Neuronal stem cell (in vitro differentiated cells): ENCODE measurements around the gene MEIS2.

Source experiments
- DNase-seq: peaks from one replicate; pipeline ENCODE4 v3.0.0-alpha.2; 2013; ENCODE audit warnings: low spot score
- H2AFZ ChIP-seq: one replicate; pipeline ENCODE4 v1.6.1; 2013; ENCODE audit warnings: mild to moderate bottlenecking, low read length, inconsistent platforms
- H2AK5ac ChIP-seq: 2 replicates; pipeline ENCODE4 v1.6.1; 2013; ENCODE audit warnings: low read depth, mild to moderate bottlenecking, inconsistent platforms, low read length, moderate library complexity, mixed read lengths
- H2BK120ac ChIP-seq: 2 replicates; pipeline ENCODE4 v1.6.1; 2013; ENCODE audit warnings: low read depth, mild to moderate bottlenecking, inconsistent platforms, low read length, moderate library complexity, mixed read lengths
- H2BK12ac ChIP-seq: one replicate; pipeline ENCODE4 v1.6.1; 2013; ENCODE audit warnings: low read length, inconsistent platforms
- H2BK15ac ChIP-seq: 2 replicates; pipeline ENCODE4 v1.6.1; 2013; ENCODE audit warnings: mild to moderate bottlenecking, low read length, inconsistent platforms, mixed read lengths
- H2BK5ac ChIP-seq: one replicate; pipeline ENCODE4 v1.6.1; 2013; ENCODE audit warnings: inconsistent platforms, mild to moderate bottlenecking, low read length, moderate library complexity
- H3K14ac ChIP-seq: one replicate; pipeline ENCODE4 v1.6.1; 2013; ENCODE audit warnings: low read length, inconsistent platforms
- H3K18ac ChIP-seq: 2 replicates; pipeline ENCODE4 v1.6.1; 2013; ENCODE audit warnings: low read length, inconsistent platforms
- H3K23ac ChIP-seq: 2 replicates; pipeline ENCODE4 v1.6.1; 2013; ENCODE audit warnings: low read depth, mild to moderate bottlenecking, mixed read lengths, low read length, inconsistent platforms; ENCODE audit not compliant: poor library complexity
- H3K27ac ChIP-seq: replicated peaks from 3 replicates; pipeline ENCODE4 v1.5.1; 2013; ENCODE audit warnings: low read length, inconsistent platforms
- H3K27me3 ChIP-seq, 3 experiments: 2 replicates each; pipeline ENCODE4 v1.6.1; 2013; ENCODE audit warnings: low read length in 3 of 3, mild to moderate bottlenecking in 2 of 3, inconsistent platforms in 1 of 3, low read depth in 1 of 3, mixed read lengths in 1 of 3, moderate library complexity in 1 of 3; ENCODE audit not compliant: control insufficient read depth in 3 of 3, insufficient read depth in 3 of 3
- H3K36me3 ChIP-seq, 2 donors: replicated peaks in 1 of 2; 2 replicates each; pipeline ENCODE4 v1.6.1; 2013; ENCODE audit warnings: low read length in 2 of 2; ENCODE audit not compliant: control insufficient read depth in 2 of 2, insufficient read depth in 2 of 2
- H3K4ac ChIP-seq: 2 replicates; pipeline ENCODE4 v1.6.1; 2013; ENCODE audit warnings: inconsistent platforms, mild to moderate bottlenecking, low read length, moderate library complexity
- H3K4me1 ChIP-seq, 2 donors: 1 replicate in 1 of 2; 2 replicates in 1 of 2; pipeline ENCODE4 v1.6.1; 2013; ENCODE audit warnings: low read length in 2 of 2, low read depth in 1 of 2; ENCODE audit not compliant: control insufficient read depth in 2 of 2, insufficient read depth in 1 of 2
- H3K4me2 ChIP-seq: one replicate; pipeline ENCODE4 v1.6.1; 2013; ENCODE audit warnings: mild to moderate bottlenecking, low read length, inconsistent platforms; ENCODE audit not compliant: insufficient read depth, poor library complexity, severe bottlenecking
- H3K4me3 ChIP-seq, 2 donors: 2 replicates each; pipeline ENCODE4 v1.5.1; 2013; ENCODE audit warnings: low read length in 2 of 2, mild to moderate bottlenecking in 2 of 2, inconsistent platforms in 1 of 2, moderate library complexity in 1 of 2
- H3K79me1 ChIP-seq: one replicate; pipeline ENCODE4 v1.6.1; 2013; ENCODE audit warnings: low read depth, mild to moderate bottlenecking, inconsistent platforms, low read length, moderate library complexity
- H3K9ac ChIP-seq: one replicate; pipeline ENCODE4 v1.6.1; 2013; ENCODE audit warnings: mild to moderate bottlenecking, low read depth, low read length, inconsistent platforms; ENCODE audit not compliant: poor library complexity
- H3K9me3 ChIP-seq, 2 donors: replicated peaks in 1 of 2; 2 replicates each; pipeline versions ENCODE3 to v1.6.1; 2013; ENCODE audit warnings: low read length in 2 of 2, mild to moderate bottlenecking in 2 of 2, inconsistent platforms in 1 of 2, low read depth in 1 of 2, mixed read lengths in 1 of 2, moderate library complexity in 1 of 2; ENCODE audit not compliant: control insufficient read depth in 2 of 2, insufficient read depth in 1 of 2
- H4K8ac ChIP-seq: one replicate; pipeline ENCODE4 v1.6.1; 2013; ENCODE audit warnings: low read depth, mild to moderate bottlenecking, inconsistent platforms, low read length, moderate library complexity
- H4K91ac ChIP-seq: one replicate; pipeline ENCODE4 v1.6.1; 2013; ENCODE audit warnings: low read length, low read depth, mild to moderate bottlenecking, inconsistent platforms; ENCODE audit not compliant: poor library complexity
- WGBS, 2 donors: extraction: QIAGEN DNeasy Blood & Tissue Kit; methylation state at CpG; one replicate each; pipeline ENCODE4 v1.1.7; 2013; ENCODE audit warnings: missing lambda C conversion rate in 2 of 2, mixed read lengths in 1 of 2; ENCODE audit not compliant: insufficient read length in 2 of 2, insufficient replicate concordance in 1 of 2; ENCODE audit errors: extremely low coverage in 2 of 2; 5-methylcytosine and 5-hydroxymethylcytosine counted together

MEIS2 gene

DNA sequence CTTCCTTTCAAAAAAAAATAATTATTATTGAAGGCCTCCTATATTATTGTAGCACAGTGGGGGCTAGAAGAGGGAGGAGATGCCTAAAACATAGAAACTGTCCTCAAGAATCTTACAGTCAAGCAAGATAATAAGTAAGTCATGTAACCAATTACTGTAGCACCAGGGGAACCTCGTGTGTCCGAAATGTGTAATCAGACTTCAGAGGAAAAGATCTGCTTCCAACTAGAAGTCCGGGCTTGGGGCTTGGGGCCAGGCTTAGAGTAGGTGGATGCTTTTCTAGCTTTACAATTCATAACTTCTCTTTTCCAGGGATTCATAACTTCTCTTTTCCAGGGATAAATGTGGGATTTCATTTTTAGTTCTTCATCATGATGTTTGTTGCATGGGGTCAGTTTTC, 29.2 kb downstream of the MEIS2 start:
- Histone ChIP-seq H3K4me2 (no peak overlapping the region), H2BK120ac (no peak overlapping the region), H3K4ac (no peak overlapping the region), H3K9me3 (no peaks in the 10 kb centered on the region), H3K4me1 (peaks cover 0 to 5% of the 10 kb centered on the region in 2 donors), H3K27ac (no peak overlapping the region), H3K27me3 (no peaks in the 10 kb centered on the region), H3K79me1 (no peaks in the 10 kb centered on the region), H3K4me3 (no peak overlapping the region), H3K36me3 (peaks cover 4 to 26% of the 10 kb centered on the region in 2 donors), H2BK15ac (no peak overlapping the region), H3K18ac (no peak overlapping the region), H4K8ac (no peak overlapping the region), H3K9ac (no peak overlapping the region), H2AK5ac (no peak overlapping the region), H2BK12ac (no peak overlapping the region), H4K91ac (no peak overlapping the region), H3K14ac (no peak overlapping the region), H2AFZ (no peak overlapping the region), H2BK5ac (no peak overlapping the region), H3K23ac (no peak overlapping the region)
- no peak for DNase-seq
- WGBS, 2 donors = no CpG with 5 or more reads among the region's 3 CpGs

DNA sequence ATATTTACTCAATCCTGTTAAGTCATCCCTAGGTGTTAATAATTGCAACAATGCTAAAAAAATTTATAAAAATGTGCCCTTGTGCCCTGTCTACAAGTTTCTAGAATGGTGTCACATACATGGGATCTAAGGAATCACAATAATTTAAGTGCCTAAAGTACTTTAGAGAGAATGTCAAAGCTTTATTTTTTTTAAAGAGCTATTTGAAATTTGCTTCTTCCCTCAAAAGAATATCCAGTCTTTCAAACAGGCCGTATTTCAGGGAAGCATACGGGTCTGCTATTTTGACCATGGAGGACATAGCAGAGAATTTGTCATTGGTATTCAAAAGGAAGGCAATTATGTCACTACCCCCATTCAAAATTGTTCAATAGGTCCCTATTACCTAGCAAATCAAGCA, 29.7 kb downstream of the MEIS2 start:
- no peak overlapping the region for H2BK5ac ChIP-seq
- H3K18ac ChIP-seq = no peak overlapping the region
- no peak overlapping the region for H3K23ac ChIP-seq
- H3K36me3 ChIP-seq = peaks cover 4 to 28% of the 10 kb centered on the region in 2 donors
- no peak overlapping the region for H2BK120ac ChIP-seq
- no peaks in the 10 kb centered on the region for H3K9me3 ChIP-seq
- no peak overlapping the region for H3K4me2 ChIP-seq
- H2AFZ ChIP-seq = no peak overlapping the region
- H4K8ac ChIP-seq = no peak overlapping the region
- H3K27ac ChIP-seq = no peak overlapping the region
- no CpG with 5 or more reads among the region's 2 CpGs for WGBS, 2 donors
- DNase-seq = no peak
- H4K91ac ChIP-seq = no peak overlapping the region
- H3K4me1 ChIP-seq = peaks cover 0 to 5% of the 10 kb centered on the region in 2 donors
- H2BK15ac ChIP-seq = no peak overlapping the region
- no peak overlapping the region for H3K9ac ChIP-seq
- H2AK5ac ChIP-seq = no peak overlapping the region
- H3K27me3 ChIP-seq = no peaks in the 10 kb centered on the region
- H3K14ac ChIP-seq = no peak overlapping the region
- no peak overlapping the region for H3K4ac ChIP-seq
- H2BK12ac ChIP-seq = no peak overlapping the region
- no peaks in the 10 kb centered on the region for H3K79me1 ChIP-seq
- H3K4me3 ChIP-seq = no peak overlapping the region

DNA sequence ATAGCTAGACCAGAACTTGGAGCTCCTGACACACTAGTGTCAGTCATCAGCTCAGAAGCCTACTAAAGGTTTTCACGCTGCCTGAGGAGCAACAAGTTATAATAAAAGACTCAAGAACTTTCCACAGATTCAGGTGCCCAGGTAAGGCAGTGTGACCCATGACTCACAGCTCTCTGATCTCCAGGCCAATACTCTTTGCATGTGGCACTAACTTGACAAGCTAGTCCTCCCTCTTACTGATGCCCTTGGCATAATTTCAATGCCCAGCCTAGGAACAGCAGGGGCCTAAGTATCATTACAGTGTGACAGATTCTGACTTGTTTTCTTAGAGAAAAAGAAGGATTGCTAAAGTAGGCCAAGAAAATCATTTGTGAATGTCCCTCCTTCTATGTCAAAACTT, 38.4 kb downstream of the MEIS2 start:
- WGBS, 2 donors = no CpG with 5 or more reads among the region's 1 CpG
- no peaks in the 10 kb centered on the region for H3K27me3 ChIP-seq
- peaks cover 2 to 14% of the 10 kb centered on the region in 2 donors for H3K36me3 ChIP-seq
- no peak overlapping the region for H4K8ac ChIP-seq
- DNase-seq = no peak
- no peak overlapping the region for H3K18ac ChIP-seq
- H2BK12ac ChIP-seq = no peak overlapping the region
- H3K9ac ChIP-seq = no peak overlapping the region
- no peak overlapping the region for H3K4me3 ChIP-seq
- H3K23ac ChIP-seq = no peak overlapping the region
- no peak overlapping the region for H3K4ac ChIP-seq
- no peak overlapping the region for H2AK5ac ChIP-seq
- H4K91ac ChIP-seq = no peak overlapping the region
- H2BK15ac ChIP-seq = no peak overlapping the region
- H2BK120ac ChIP-seq = no peak overlapping the region
- no peak overlapping the region for H2BK5ac ChIP-seq
- no peak overlapping the region for H3K4me2 ChIP-seq
- H2AFZ ChIP-seq = no peak overlapping the region
- no peak overlapping the region for H3K14ac ChIP-seq
- H3K4me1 ChIP-seq = peaks cover 2 to 13% of the 10 kb centered on the region in 2 donors
- H3K9me3 ChIP-seq = no peaks in the 10 kb centered on the region
- no peaks in the 10 kb centered on the region for H3K79me1 ChIP-seq
- no peak overlapping the region for H3K27ac ChIP-seq

DNA sequence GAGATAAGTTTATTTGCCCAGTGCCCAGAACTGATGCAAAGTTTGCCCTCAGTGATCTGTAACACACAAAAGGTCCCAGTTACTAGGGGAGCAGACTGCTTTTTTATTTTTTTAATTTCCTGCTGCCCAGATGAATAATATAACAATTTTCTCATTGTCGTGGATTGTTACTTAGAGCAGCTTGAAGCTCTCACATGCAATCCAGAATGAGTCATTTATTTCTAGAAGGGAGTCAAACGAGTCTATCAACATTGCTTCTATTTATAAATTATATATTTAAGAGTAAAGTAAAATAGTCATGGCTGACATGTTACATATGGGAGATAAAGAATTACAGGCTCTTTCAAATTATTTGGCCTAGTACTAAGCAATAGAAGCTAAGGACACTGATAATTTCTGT, 41.3 kb downstream of the MEIS2 start:
- no peak overlapping the region for H3K4me2 ChIP-seq
- no peak overlapping the region for H3K14ac ChIP-seq
- no peak overlapping the region for H2AFZ ChIP-seq
- H3K23ac ChIP-seq = no peak overlapping the region
- peaks cover 2 to 5% of the 10 kb centered on the region in 2 donors for H3K36me3 ChIP-seq
- H4K8ac ChIP-seq = no peak overlapping the region
- H2BK5ac ChIP-seq = no peak overlapping the region
- peaks cover 17 to 30% of the 10 kb centered on the region in 2 donors for H3K4me1 ChIP-seq
- H3K4ac ChIP-seq = no peak overlapping the region
- no peak for DNase-seq
- H2AK5ac ChIP-seq = no peak overlapping the region
- peaks cover 3% of the 10 kb centered on the region for H3K79me1 ChIP-seq
- H2BK12ac ChIP-seq = no peak overlapping the region
- no peaks in the 10 kb centered on the region for H3K9me3 ChIP-seq
- H3K27me3 ChIP-seq = no peaks in the 10 kb centered on the region
- no peak overlapping the region for H4K91ac ChIP-seq
- no peak overlapping the region for H2BK120ac ChIP-seq
- no CpG with 5 or more reads among the region's 2 CpGs for WGBS, 2 donors
- no peak overlapping the region for H3K4me3 ChIP-seq
- H3K18ac ChIP-seq = no peak overlapping the region
- peak overlapping the region; percentile 50 for H3K27ac ChIP-seq
- no peak overlapping the region for H3K9ac ChIP-seq
- H2BK15ac ChIP-seq = no peak overlapping the region
